Stimulated activated CD8-positive, alpha-beta memory T cell treated with anti-CD3 and anti-CD28 coated beads, Interleukin-12 subunit alpha, Interleukin-12 subunit beta, amount 100 ng/mL, for 1 hour (primary cell): Measurements from ENCODE around the gene INPP5A.
"Not testable (repeated sequence)": the region's sequence is repeated elsewhere in the genome, so short reads cannot be mapped to it uniquely, and the experiment has no call there.

ENCODE experiments used
- DNase-seq: peaks from one replicate; pipeline ENCODE4 v3.0.0-alpha.2; 2020; ENCODE audit warnings: low read depth

Gene INPP5A

GRCh38 chr10:132564249-132564605 is 26.6 kb downstream of the INPP5A start:
- no peak for DNase-seq

- no peak for DNase-seq
Measured at GRCh38 chr10:132564690-132565089, 27.1 kb downstream of the INPP5A start.

- DNase-seq, result no peak
Measured at GRCh38 chr10:132565516-132566209, 28.1 kb downstream of the INPP5A start.

- no peak for DNase-seq
Measured at GRCh38 chr10:132566892-132567291, 29.3 kb downstream of the INPP5A start.

- DNase-seq, result no peak
Measured at GRCh38 chr10:132570265-132570664, 32.7 kb downstream of the INPP5A start.

- no peak for DNase-seq
Measured at GRCh38 chr10:132570771-132571649, 33.4 kb downstream of the INPP5A start.

- no peak for DNase-seq
Measured at GRCh38 chr10:132571650-132572544, 34.3 kb downstream of the INPP5A start.

- no peak for DNase-seq
Measured at GRCh38 chr10:132572545-132572937, 35.0 kb downstream of the INPP5A start.

- DNase-seq, result not testable (repeated sequence)
Measured at GRCh38 chr10:132572946-132573345, 35.4 kb downstream of the INPP5A start.

- no peak for DNase-seq
Measured at GRCh38 chr10:132574288-132574687, 36.7 kb downstream of the INPP5A start.

GRCh38 chr10:132574783-132575319 is 37.3 kb downstream of the INPP5A start:
- DNase-seq, result no peak

- DNase-seq, result no peak
Measured at GRCh38 chr10:132575320-132576201, 38.0 kb downstream of the INPP5A start.

GRCh38 chr10:132576671-132577349 is 39.2 kb downstream of the INPP5A start:
- no peak for DNase-seq

- no peak for DNase-seq
Measured at GRCh38 chr10:132577350-132578003, 39.9 kb downstream of the INPP5A start.

GRCh38 chr10:132578287-132578951 is 40.8 kb downstream of the INPP5A start:
- DNase-seq, result no peak

- DNase-seq, result no peak
Measured at GRCh38 chr10:132579027-132579859, 41.7 kb downstream of the INPP5A start.

- DNase-seq, result no peak
Measured at GRCh38 chr10:132580143-132580542, 42.6 kb downstream of the INPP5A start.

GRCh38 chr10:132580617-132581016 is 43.0 kb downstream of the INPP5A start:
- no peak for DNase-seq
